Neuronal stem cell (in vitro differentiated cells): ENCODE measurements around the gene SLC22A17.

ENCODE experiments used
- DNase-seq: peaks from one replicate; pipeline ENCODE4 v3.0.0-alpha.2; 2013; ENCODE audit warnings: low spot score
- H2AFZ ChIP-seq: one replicate; pipeline ENCODE4 v1.6.1; 2013; ENCODE audit warnings: mild to moderate bottlenecking, low read length, inconsistent platforms
- H2AK5ac ChIP-seq: 2 replicates; pipeline ENCODE4 v1.6.1; 2013; ENCODE audit warnings: low read depth, mild to moderate bottlenecking, inconsistent platforms, low read length, moderate library complexity, mixed read lengths
- H2BK120ac ChIP-seq: 2 replicates; pipeline ENCODE4 v1.6.1; 2013; ENCODE audit warnings: low read depth, mild to moderate bottlenecking, inconsistent platforms, low read length, moderate library complexity, mixed read lengths
- H2BK12ac ChIP-seq: one replicate; pipeline ENCODE4 v1.6.1; 2013; ENCODE audit warnings: low read length, inconsistent platforms
- H2BK15ac ChIP-seq: 2 replicates; pipeline ENCODE4 v1.6.1; 2013; ENCODE audit warnings: mild to moderate bottlenecking, low read length, inconsistent platforms, mixed read lengths
- H2BK5ac ChIP-seq: one replicate; pipeline ENCODE4 v1.6.1; 2013; ENCODE audit warnings: inconsistent platforms, mild to moderate bottlenecking, low read length, moderate library complexity
- H3K14ac ChIP-seq: one replicate; pipeline ENCODE4 v1.6.1; 2013; ENCODE audit warnings: low read length, inconsistent platforms
- H3K18ac ChIP-seq: 2 replicates; pipeline ENCODE4 v1.6.1; 2013; ENCODE audit warnings: low read length, inconsistent platforms
- H3K23ac ChIP-seq: 2 replicates; pipeline ENCODE4 v1.6.1; 2013; ENCODE audit warnings: low read depth, mild to moderate bottlenecking, mixed read lengths, low read length, inconsistent platforms; ENCODE audit not compliant: poor library complexity
- H3K27ac ChIP-seq: replicated peaks from 3 replicates; pipeline ENCODE4 v1.5.1; 2013; ENCODE audit warnings: low read length, inconsistent platforms
- H3K27me3 ChIP-seq, 3 experiments: 2 replicates each; pipeline ENCODE4 v1.6.1; 2013; ENCODE audit warnings: low read length in 3 of 3, mild to moderate bottlenecking in 2 of 3, inconsistent platforms in 1 of 3, low read depth in 1 of 3, mixed read lengths in 1 of 3, moderate library complexity in 1 of 3; ENCODE audit not compliant: control insufficient read depth in 3 of 3, insufficient read depth in 3 of 3
- H3K36me3 ChIP-seq, 2 donors: replicated peaks in 1 of 2; 2 replicates each; pipeline ENCODE4 v1.6.1; 2013; ENCODE audit warnings: low read length in 2 of 2; ENCODE audit not compliant: control insufficient read depth in 2 of 2, insufficient read depth in 2 of 2
- H3K4ac ChIP-seq: 2 replicates; pipeline ENCODE4 v1.6.1; 2013; ENCODE audit warnings: inconsistent platforms, mild to moderate bottlenecking, low read length, moderate library complexity
- H3K4me1 ChIP-seq, 2 donors: 1 replicate in 1 of 2; 2 replicates in 1 of 2; pipeline ENCODE4 v1.6.1; 2013; ENCODE audit warnings: low read length in 2 of 2, low read depth in 1 of 2; ENCODE audit not compliant: control insufficient read depth in 2 of 2, insufficient read depth in 1 of 2
- H3K4me2 ChIP-seq: one replicate; pipeline ENCODE4 v1.6.1; 2013; ENCODE audit warnings: mild to moderate bottlenecking, low read length, inconsistent platforms; ENCODE audit not compliant: insufficient read depth, poor library complexity, severe bottlenecking
- H3K4me3 ChIP-seq, 2 donors: 2 replicates each; pipeline ENCODE4 v1.5.1; 2013; ENCODE audit warnings: low read length in 2 of 2, mild to moderate bottlenecking in 2 of 2, inconsistent platforms in 1 of 2, moderate library complexity in 1 of 2
- H3K79me1 ChIP-seq: one replicate; pipeline ENCODE4 v1.6.1; 2013; ENCODE audit warnings: low read depth, mild to moderate bottlenecking, inconsistent platforms, low read length, moderate library complexity
- H3K9ac ChIP-seq: one replicate; pipeline ENCODE4 v1.6.1; 2013; ENCODE audit warnings: mild to moderate bottlenecking, low read depth, low read length, inconsistent platforms; ENCODE audit not compliant: poor library complexity
- H3K9me3 ChIP-seq, 2 donors: replicated peaks in 1 of 2; 2 replicates each; pipeline versions ENCODE3 to v1.6.1; 2013; ENCODE audit warnings: low read length in 2 of 2, mild to moderate bottlenecking in 2 of 2, inconsistent platforms in 1 of 2, low read depth in 1 of 2, mixed read lengths in 1 of 2, moderate library complexity in 1 of 2; ENCODE audit not compliant: control insufficient read depth in 2 of 2, insufficient read depth in 1 of 2
- H4K8ac ChIP-seq: one replicate; pipeline ENCODE4 v1.6.1; 2013; ENCODE audit warnings: low read depth, mild to moderate bottlenecking, inconsistent platforms, low read length, moderate library complexity
- H4K91ac ChIP-seq: one replicate; pipeline ENCODE4 v1.6.1; 2013; ENCODE audit warnings: low read length, low read depth, mild to moderate bottlenecking, inconsistent platforms; ENCODE audit not compliant: poor library complexity
- WGBS, 2 donors: extraction: QIAGEN DNeasy Blood & Tissue Kit; methylation state at CpG; one replicate each; pipeline ENCODE4 v1.1.7; 2013; ENCODE audit warnings: missing lambda C conversion rate in 2 of 2, mixed read lengths in 1 of 2; ENCODE audit not compliant: insufficient read length in 2 of 2, insufficient replicate concordance in 1 of 2; ENCODE audit errors: extremely low coverage in 2 of 2; 5-methylcytosine and 5-hydroxymethylcytosine counted together

The SLC22A17 gene

DNA sequence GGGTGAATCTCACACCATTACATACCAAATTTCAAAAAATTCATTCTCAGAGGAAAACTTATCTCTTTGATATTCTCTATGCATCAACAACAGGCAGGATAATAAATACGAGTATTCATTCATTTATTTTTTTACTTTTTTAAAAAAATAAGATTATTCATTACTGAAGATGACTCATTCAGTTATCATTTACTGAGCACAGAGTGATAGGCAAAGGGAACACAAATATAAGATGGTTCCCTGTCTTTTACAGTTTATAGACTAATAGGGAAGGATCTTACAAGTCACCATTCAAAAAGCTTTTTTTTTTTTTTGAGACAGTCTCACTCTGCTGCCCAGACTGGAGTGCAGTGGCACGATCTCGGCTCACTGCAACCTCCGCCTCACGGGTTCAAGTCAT lies 36.4 kb downstream of the SLC22A17 start:
- H3K79me1 ChIP-seq, result no peaks in the 10 kb centered on the region
- no CpG with 5 or more reads among the region's 5 CpGs for WGBS, 2 donors
- no peak overlapping the region for H3K14ac ChIP-seq
- H3K9ac ChIP-seq, result no peak overlapping the region
- H4K8ac ChIP-seq, result no peak overlapping the region
- H3K4ac ChIP-seq, result no peak overlapping the region
- H3K18ac ChIP-seq, result no peak overlapping the region
- H3K4me1 ChIP-seq, result peaks cover 5 to 6% of the 10 kb centered on the region in 2 donors
- no peak overlapping the region for H3K4me2 ChIP-seq
- H2AK5ac ChIP-seq, result no peak overlapping the region
- no peaks in the 10 kb centered on the region for H3K9me3 ChIP-seq
- no peak overlapping the region for H3K4me3 ChIP-seq
- no peak for DNase-seq
- peaks cover 0 to 33% of the 10 kb centered on the region in 2 donors for H3K36me3 ChIP-seq
- no peak overlapping the region for H2BK12ac ChIP-seq
- no peak overlapping the region for H4K91ac ChIP-seq
- no peak overlapping the region for H2BK5ac ChIP-seq
- H3K23ac ChIP-seq, result no peak overlapping the region
- H3K27me3 ChIP-seq, result no peaks in the 10 kb centered on the region
- H2AFZ ChIP-seq, result no peak overlapping the region
- H3K27ac ChIP-seq, result no peak overlapping the region
- no peak overlapping the region for H2BK120ac ChIP-seq
- no peak overlapping the region for H2BK15ac ChIP-seq

DNA sequence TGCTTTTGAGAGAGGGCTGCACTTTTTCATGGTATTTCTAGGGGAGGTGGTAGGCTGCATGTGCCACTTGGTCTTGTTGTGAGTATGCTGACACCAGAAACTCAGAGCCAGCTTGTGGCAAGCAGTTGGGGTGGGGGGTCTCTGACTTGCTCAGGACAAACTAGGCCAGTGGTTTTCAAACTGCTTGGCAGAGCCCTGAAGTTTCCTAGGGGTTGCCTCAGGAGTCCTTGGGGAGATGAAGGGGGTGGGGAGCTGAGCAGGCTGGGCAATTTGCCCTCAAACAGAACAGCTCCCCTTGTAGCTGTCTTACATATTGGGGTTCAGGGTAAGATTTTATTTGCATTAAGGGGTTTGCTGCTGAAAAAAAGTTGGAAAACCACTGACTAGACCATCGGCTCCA lies 42.1 kb downstream of the SLC22A17 start:
- H3K14ac ChIP-seq, result no peak overlapping the region
- peak overlapping the region; percentile 3 for H3K23ac ChIP-seq
- H2AK5ac ChIP-seq, result no peak overlapping the region
- H2BK120ac ChIP-seq, result no peak overlapping the region
- H4K8ac ChIP-seq, result no peak overlapping the region
- H2AFZ ChIP-seq, result no peak overlapping the region
- H3K9me3 ChIP-seq, result peaks cover 0 to 2% of the 10 kb centered on the region in 2 donors
- H3K4ac ChIP-seq, result no peak overlapping the region
- no peak overlapping the region for H3K9ac ChIP-seq
- H4K91ac ChIP-seq, result no peak overlapping the region
- H3K27ac ChIP-seq, result no peak overlapping the region
- no peak overlapping the region for H2BK12ac ChIP-seq
- peaks cover 5 to 7% of the 10 kb centered on the region in 2 donors for H3K4me1 ChIP-seq
- H3K79me1 ChIP-seq, result peaks cover 7% of the 10 kb centered on the region
- WGBS, 2 donors, result no CpG with 5 or more reads among the region's 1 CpG
- H2BK5ac ChIP-seq, result no peak overlapping the region
- H2BK15ac ChIP-seq, result no peak overlapping the region
- no peak overlapping the region for H3K4me2 ChIP-seq
- peaks cover 21 to 62% of the 10 kb centered on the region in 2 donors for H3K36me3 ChIP-seq
- DNase-seq, result no peak
- no peaks in the 10 kb centered on the region for H3K27me3 ChIP-seq
- no peak overlapping the region for H3K18ac ChIP-seq
- no peak overlapping the region for H3K4me3 ChIP-seq

DNA sequence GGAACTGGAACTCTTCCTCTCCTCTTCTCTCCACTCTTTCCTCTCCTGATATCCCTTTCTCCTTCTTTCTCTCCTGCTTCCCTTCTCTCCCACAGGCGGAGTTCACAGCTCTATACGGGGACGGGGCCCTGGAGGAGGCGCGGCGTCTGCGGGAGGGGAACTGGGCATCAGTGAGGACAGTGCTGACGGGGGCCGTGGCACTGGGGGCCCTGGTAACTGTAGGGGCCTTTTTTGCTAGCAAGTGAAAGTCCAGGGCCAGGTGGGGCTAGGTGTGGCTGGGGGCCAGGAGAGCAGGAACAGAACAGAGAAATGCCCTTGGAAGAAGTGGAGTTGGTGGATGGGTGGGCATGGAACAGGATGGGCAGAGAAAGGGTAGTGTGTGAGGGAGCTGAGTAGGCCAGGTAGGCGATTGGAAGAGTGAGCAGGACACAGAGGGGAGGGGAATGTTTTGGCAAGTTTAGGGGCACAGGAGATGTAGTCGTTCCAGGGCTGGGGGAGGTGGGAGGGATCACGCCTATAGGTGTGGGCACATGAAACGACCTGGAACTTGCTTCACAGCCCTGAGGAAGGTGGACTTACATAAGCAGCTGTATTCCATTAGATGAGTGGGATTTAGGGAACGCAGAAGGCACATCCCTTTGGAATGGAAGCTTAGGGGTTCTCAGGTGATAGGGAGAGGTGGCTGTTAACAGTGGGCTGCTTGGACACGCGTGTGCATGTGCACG lies 43.8 kb downstream of the SLC22A17 start:
- Histone ChIP-seq H2BK15ac (no peak overlapping the region), H3K23ac (peak overlapping the region; percentile 46), H3K79me1 (peaks cover 7% of the 10 kb centered on the region), H3K18ac (no peak overlapping the region), H4K8ac (no peak overlapping the region), H3K27ac (no peak overlapping the region), H3K4me1 (peaks cover 5 to 7% of the 10 kb centered on the region in 2 donors), H3K27me3 (no peaks in the 10 kb centered on the region), H3K4me2 (no peak overlapping the region), H3K36me3 (peaks cover 21 to 52% of the 10 kb centered on the region in 2 donors), H3K14ac (no peak overlapping the region), H3K9me3 (peaks cover 0 to 2% of the 10 kb centered on the region in 2 donors), H2AFZ (no peak overlapping the region), H2BK120ac (no peak overlapping the region), H2BK12ac (no peak overlapping the region), H3K4me3 (no peak overlapping the region), H3K9ac (peak overlapping the region; percentile 7), H4K91ac (no peak overlapping the region), H2BK5ac (no peak overlapping the region), H3K4ac (no peak overlapping the region), H2AK5ac (no peak overlapping the region)
- WGBS, 2 donors, result no CpG with 5 or more reads among the region's 17 CpGs
- DNase-seq, result no peak

DNA sequence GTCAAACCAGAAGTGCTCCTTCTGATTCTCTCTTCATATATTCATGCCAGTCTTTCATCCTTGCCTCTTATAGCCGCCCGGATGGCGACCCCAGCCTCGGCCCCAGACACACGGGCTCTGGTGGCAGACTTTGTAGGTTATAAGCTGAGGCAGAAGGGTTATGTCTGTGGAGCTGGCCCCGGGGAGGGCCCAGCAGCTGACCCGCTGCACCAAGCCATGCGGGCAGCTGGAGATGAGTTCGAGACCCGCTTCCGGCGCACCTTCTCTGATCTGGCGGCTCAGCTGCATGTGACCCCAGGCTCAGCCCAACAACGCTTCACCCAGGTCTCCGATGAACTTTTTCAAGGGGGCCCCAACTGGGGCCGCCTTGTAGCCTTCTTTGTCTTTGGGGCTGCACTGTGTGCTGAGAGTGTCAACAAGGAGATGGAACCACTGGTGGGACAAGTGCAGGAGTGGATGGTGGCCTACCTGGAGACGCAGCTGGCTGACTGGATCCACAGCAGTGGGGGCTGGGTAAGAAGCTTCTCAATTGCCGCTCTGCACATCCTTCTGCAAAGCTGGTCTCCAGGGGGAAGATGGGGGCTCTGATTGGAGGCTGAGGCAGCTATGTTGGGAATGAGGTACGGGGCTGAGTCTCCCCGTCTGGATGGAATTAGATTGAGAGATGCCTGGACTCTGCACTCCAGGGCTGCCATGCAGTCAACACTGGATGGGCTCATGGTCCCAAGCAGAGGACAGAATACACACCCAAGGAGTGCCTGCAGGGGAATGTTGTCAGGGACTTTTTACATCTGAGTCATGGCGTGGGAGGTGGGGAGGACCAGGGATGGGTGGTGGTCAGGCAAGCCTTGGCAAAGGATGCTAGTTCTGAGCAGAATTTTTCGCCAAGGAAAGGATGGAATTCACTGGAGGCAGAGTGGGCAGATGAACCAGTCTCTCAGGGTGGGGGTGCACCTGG lies 44.7 kb downstream of the SLC22A17 start:
- Histone ChIP-seq H3K36me3 (peaks cover 21 to 52% of the 10 kb centered on the region in 2 donors), H3K4ac (no peak overlapping the region), H3K14ac (no peak overlapping the region), H4K8ac (no peak overlapping the region), H3K18ac (no peak overlapping the region), H2AK5ac (peak overlapping the region; percentile 20), H2BK15ac (no peak overlapping the region), H3K4me3 (peak overlapping the region in 1 of 2 donors; percentile 82), H3K79me1 (peaks cover 7% of the 10 kb centered on the region), H3K9me3 (peaks cover 0 to 2% of the 10 kb centered on the region in 2 donors), H2BK120ac (no peak overlapping the region), H3K27me3 (no peaks in the 10 kb centered on the region), H2AFZ (no peak overlapping the region), H3K4me2 (peak overlapping the region; percentile 37), H3K9ac (no peak overlapping the region), H3K4me1 (peaks cover 5 to 7% of the 10 kb centered on the region in 2 donors), H2BK12ac (no peak overlapping the region), H2BK5ac (no peak overlapping the region), H3K23ac (no peak overlapping the region), H4K91ac (no peak overlapping the region), H3K27ac (no peak overlapping the region)
- DNase-seq, result no peak
- no CpG with 5 or more reads among the region's 22 CpGs for WGBS, 2 donors
